ENCODE measurements around the gene ADAMTS9.

The ADAMTS9 gene

DNA sequence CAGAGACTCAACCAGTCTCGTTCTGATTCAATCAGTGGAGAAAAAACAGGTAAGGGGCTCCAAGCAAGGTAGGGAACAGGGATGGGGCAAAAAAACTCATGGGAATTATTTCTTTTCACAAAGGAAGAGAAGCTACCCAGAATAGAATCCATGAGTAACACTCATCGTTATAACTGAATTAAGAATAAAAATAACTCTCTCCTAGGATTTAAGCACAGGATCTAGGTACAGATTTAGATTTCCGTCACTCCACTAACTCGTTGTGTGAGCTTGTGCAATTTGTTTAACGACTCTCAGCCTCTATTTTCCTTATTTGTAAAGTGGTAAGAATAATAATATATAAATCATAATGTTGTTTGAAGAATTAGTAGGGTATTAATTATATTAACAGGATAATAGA is 68.6 kb downstream of the ADAMTS9 start:
- in situ Hi-C loops (cut with HindIII; ENCODE audit: low pct_unique_long_range_greater_than_20kb, low sequenced_read_pairs): no loop called here
- no peak for DNase-seq (ENCODE audit: low read depth in 1 of 2, low spot score in 1 of 2)
- TF ChIP-seq JUND (IDR thresholded peaks at IDR 0.05; ENCODE audit: low read depth): no peak

DNA sequence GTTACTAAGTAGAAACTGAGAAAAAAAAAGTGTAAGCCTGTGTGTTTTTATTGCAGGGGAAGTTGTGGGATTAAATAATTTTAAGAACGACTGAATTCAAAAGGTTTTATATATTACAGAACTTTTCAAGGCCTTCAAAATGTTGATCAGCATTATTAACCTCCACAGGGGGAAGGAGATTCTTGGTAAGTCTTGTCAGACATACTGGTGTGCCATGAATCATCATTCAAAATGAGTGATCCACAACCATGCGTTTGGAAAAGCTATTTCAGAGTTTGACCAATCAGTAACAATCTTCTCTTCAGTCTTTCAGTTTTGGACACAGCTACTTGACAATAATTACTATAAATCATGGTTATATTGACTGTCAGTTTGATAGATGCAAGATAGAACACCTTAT is 70.2 kb downstream of the ADAMTS9 start:
- DNase-seq (ENCODE audit: low read depth in 1 of 2, low spot score in 1 of 2): no peak
- in situ Hi-C loops (cut with HindIII; ENCODE audit: low pct_unique_long_range_greater_than_20kb, low sequenced_read_pairs): no loop called here
- TF ChIP-seq JUND (IDR thresholded peaks at IDR 0.05; ENCODE audit: low read depth): no peak

DNA sequence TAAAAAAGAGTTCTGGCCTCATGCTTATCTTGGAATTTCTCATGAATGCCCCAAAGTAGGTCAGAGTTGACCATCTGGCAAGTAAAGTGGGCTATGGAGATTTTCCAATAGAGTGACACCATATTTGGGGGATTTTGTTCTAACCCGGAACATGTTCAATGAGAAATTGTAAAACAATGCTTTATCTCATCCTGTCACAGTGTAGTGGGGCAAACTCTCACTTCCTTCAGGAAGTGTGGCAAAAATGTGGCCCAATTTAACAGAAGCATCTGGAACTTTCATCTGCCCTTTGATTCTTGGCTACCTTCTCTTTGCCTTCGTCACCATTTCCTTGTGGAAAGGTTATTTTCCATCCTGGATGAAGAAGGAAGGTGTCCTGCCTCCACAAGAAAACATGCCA is 70.8 kb downstream of the ADAMTS9 start:
- in situ Hi-C loops (cut with HindIII; ENCODE audit: low pct_unique_long_range_greater_than_20kb, low sequenced_read_pairs): no loop called here
- no peak for DNase-seq (ENCODE audit: low read depth in 1 of 2, low spot score in 1 of 2)
- TF ChIP-seq JUND (IDR thresholded peaks at IDR 0.05; ENCODE audit: low read depth): no peak

DNA sequence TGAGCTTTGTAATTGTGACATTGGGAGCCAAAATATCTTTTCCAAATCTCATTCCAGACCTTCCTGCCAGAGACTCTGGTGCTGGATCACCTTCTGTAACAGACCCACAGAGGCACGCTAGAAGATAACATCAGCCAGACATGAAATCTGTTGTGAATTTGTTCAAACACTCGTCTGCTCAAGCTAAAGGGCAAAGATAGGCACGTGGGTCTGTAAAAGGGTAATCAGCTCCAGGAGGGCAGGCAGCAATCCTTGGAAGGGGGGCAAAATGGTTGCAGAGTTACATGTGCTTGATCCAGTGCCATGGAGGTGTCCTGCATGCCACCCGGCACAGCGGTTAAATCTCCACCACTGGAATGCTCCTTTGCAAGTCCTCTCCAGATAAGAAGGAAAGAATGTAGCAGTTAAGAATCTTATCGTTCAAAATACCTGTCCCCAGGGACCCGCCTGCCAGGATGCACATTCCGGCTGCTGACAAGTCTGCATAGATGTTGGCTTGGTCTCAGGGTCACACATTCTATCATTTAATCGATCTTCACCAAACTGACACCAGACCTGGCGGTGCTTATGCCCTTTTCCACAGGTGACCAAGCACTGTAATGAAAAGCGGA is 74.8 kb downstream of the ADAMTS9 start:
- peak in 1 of 2 experiments; percentile 2 for DNase-seq (ENCODE audit: low read depth in 1 of 2, low spot score in 1 of 2)
- in situ Hi-C loops (cut with HindIII; ENCODE audit: low pct_unique_long_range_greater_than_20kb, low sequenced_read_pairs): no loop called here
- no peak for TF ChIP-seq JUND (IDR thresholded peaks at IDR 0.05; ENCODE audit: low read depth)

DNA sequence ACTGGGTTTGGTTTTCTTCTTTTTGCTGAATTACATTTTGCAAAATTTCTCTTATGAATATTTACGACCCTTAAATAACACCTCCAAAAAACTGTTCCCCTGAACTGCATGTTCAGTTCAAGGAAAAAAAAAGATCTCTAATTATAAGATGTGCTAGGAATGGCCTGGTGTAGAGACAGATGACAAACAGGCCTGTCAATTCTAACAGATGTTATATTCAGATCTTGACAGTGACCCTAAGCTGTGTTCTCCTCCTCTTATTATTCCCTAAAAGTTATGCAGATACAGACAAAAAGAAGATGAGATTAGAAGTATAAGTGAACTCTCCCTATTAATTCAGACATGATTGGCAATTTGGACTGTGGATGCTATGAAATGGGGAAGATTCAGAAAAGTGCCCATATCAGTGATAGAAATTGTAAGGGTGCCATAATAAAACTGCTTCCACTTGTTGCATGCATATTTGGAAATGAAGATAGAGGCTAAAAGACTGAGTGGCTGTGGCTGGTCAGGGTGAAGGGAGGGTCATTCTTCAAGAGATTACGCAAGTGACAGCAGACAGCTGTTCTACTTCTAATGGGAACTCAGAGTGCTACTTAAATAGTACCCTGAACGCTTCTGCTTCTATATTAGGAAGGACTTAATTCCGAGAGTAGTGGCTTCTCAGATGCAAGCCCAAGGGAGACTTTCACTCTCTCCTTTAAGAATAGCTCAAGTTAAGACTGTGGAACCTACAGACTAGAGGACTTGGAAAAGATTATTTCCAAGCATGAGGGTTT is 75.5 kb downstream of the ADAMTS9 start:
- DNase-seq (ENCODE audit: low read depth in 1 of 2, low spot score in 1 of 2): no peak
- TF ChIP-seq JUND (IDR thresholded peaks at IDR 0.05; ENCODE audit: low read depth): no peak
- in situ Hi-C loops (cut with HindIII; ENCODE audit: low pct_unique_long_range_greater_than_20kb, low sequenced_read_pairs): no loop called here

DNA sequence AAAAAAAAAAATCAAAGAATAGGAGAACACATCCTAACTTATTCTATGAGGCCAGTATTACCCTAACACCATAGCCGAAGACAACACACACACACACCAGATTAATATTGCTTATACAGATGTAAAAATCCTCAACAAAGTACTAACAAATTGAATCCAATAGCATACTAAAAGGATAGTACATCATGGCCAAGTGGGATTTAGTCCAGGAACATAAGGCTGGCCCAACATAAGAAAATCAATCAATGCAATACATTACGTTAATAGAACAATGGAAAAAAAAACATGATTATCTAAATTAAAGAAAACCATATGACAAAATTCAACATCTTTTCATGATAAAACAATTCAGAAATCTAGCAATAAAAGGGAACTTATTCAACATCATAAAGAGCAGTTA is 79.1 kb downstream of the ADAMTS9 start:
- TF ChIP-seq JUND (IDR thresholded peaks at IDR 0.05; ENCODE audit: low read depth): no peak
- DNase-seq (ENCODE audit: low read depth in 1 of 2, low spot score in 1 of 2): no peak
- in situ Hi-C loops (cut with HindIII; ENCODE audit: low pct_unique_long_range_greater_than_20kb, low sequenced_read_pairs): no loop called here

DNA sequence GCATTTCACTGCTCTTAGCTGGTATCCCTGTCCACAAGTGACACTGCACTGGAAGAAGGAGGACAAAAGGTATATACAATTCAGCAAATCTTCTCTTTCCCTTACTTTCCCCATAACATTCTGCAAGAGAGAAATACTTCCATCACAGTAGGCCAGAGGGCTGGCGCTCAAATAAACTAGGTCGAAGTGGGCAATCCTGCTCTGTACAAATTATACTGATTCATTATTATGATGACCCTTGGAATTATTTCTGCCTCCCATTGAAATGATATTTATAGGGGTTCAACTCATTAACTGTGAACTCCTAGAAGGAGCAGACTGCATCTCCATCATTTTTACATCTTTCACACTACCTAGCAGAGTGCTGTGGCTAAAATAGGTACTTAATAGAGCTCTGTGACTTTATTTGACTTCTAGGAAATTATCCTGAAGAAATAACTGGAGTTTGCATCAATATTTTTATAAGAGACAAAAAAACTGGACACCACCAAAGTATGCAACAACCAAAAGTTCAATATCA is 80.7 kb downstream of the ADAMTS9 start:
- no peak for DNase-seq (ENCODE audit: low read depth in 1 of 2, low spot score in 1 of 2)
- in situ Hi-C loops (cut with HindIII; ENCODE audit: low pct_unique_long_range_greater_than_20kb, low sequenced_read_pairs): no loop called here
- no peak for TF ChIP-seq JUND (IDR thresholded peaks at IDR 0.05; ENCODE audit: low read depth)

DNA sequence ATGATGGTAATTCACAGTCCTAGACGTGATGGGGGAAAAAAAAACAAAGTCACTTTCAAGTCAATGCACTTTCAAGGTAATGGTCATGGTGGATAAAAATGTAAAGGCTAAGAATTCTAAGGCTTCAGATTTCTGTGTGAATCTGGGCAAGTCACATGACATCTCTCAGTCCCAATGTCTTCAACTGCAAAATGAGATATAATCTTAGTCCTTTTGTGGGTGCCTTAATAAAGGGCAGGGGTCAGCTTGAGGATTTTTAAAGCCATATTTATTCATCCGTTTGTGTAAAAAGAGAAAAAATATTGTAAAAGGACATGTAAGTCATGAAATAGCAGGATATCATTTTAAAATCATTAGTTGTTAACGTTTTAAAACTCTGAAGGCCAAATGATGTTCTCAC is 83.5 kb downstream of the ADAMTS9 start:
- no peak for TF ChIP-seq JUND (IDR thresholded peaks at IDR 0.05; ENCODE audit: low read depth)
- in situ Hi-C loops (cut with HindIII; ENCODE audit: low pct_unique_long_range_greater_than_20kb, low sequenced_read_pairs): no loop called here
- DNase-seq (ENCODE audit: low read depth in 1 of 2, low spot score in 1 of 2): no peak

DNA sequence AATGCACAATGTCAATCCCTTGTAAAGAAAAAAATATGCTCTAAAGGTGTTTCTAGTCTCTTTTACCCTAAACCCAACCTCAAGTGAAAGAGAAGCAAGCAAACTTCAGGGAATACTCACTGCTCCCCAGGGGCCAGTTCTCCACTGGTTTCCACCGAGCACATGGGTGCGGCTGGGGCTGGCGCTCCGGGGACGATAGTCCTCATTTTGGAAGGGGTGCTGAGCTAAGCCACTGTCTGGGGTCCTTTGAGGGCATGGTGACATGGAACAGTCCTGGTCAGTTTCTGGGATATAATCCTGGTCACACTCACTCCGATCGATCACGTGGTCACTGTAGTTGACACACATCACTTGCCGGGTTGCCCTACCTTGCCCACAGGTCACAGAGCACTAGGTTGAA is 86.0 kb downstream of the ADAMTS9 start:
- in situ Hi-C loops (cut with HindIII; ENCODE audit: low pct_unique_long_range_greater_than_20kb, low sequenced_read_pairs): no loop called here
- no peak for DNase-seq (ENCODE audit: low read depth in 1 of 2, low spot score in 1 of 2)
- no peak for TF ChIP-seq JUND (IDR thresholded peaks at IDR 0.05; ENCODE audit: low read depth)

DNA sequence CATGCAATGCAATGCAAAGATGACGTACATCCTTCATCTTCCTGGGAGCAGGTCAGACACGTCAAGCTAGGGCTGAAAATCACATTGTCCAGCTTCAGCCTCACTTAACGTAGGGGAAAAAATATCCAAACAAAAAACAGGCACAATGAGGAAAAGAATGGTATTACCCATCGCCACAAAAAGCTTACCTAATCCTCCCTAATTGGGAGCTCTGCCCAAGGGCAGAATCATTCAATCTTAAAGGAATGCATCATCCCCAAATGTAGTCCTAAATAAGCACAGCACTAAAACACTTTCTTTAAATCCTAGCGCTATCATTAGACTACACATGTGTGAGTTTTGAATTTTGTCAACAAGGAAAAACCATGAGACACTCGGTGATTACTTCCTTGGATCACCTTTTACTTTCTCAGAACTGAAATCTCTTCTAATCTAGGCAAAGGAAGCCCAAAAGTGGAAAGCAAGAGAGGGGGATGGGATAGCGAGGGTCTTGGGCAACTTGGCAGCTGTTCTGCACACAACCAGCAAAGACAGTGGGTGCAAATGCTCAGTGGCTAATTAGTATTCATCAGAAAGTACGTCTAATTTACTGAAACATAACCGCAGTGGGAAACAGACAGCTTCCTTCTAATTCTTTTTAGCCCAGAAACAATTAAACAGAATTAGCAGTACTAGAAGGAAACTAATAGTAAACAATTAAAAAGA is 87.4 kb downstream of the ADAMTS9 start:
- no peak for DNase-seq (ENCODE audit: low read depth in 1 of 2, low spot score in 1 of 2)
- TF ChIP-seq JUND (IDR thresholded peaks at IDR 0.05; ENCODE audit: low read depth): no peak
- in situ Hi-C loops (cut with HindIII; ENCODE audit: low pct_unique_long_range_greater_than_20kb, low sequenced_read_pairs): no loop called here

DNA sequence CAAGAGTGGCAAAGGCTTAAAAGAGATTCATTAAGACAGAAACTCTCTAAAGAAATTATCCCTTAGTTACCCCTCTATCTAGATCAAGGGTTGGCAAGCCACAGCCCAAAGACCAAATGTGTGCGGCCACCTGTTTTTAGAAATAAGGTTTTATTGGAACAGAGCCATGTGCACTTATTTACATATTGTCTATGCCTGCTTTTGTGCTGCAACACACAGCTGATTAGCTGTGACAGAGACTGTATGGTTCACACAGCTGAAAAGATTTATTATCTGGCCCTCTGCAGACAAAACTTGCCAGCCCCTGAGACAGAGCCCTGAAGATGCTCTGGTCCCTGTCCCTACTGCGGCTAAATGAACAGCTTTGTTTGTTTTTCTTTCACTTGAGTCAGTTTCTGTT is 88.1 kb downstream of the ADAMTS9 start:
- in situ Hi-C loops (cut with HindIII; ENCODE audit: low pct_unique_long_range_greater_than_20kb, low sequenced_read_pairs): no loop called here
- no peak for TF ChIP-seq JUND (IDR thresholded peaks at IDR 0.05; ENCODE audit: low read depth)
- no peak for DNase-seq (ENCODE audit: low read depth in 1 of 2, low spot score in 1 of 2)

DNA sequence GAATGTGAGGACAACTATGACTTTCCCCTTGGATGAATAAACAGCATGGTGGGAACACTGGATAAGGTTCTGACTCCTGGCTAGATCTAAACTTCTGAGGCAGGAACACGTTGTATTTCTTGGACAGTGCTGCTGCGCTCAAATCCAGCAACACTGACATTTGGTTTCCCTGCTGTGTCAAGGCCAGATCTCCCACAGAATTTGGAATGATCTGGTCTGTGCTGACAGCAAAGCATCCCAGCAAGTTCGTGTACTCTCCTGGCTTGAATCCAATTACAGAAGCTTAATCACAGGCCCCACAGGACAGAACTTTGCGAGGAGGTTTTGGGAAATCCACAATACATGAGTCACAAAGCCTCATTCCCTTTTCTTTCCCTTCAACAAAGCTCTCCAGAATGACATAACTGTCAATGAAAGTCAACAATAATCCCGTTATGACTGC is 92.5 kb downstream of the ADAMTS9 start:
- in situ Hi-C loops (cut with HindIII; ENCODE audit: low pct_unique_long_range_greater_than_20kb, low sequenced_read_pairs): no loop called here
- DNase-seq (ENCODE audit: low read depth in 1 of 2, low spot score in 1 of 2): no peak
- no peak for TF ChIP-seq JUND (IDR thresholded peaks at IDR 0.05; ENCODE audit: low read depth)

DNA sequence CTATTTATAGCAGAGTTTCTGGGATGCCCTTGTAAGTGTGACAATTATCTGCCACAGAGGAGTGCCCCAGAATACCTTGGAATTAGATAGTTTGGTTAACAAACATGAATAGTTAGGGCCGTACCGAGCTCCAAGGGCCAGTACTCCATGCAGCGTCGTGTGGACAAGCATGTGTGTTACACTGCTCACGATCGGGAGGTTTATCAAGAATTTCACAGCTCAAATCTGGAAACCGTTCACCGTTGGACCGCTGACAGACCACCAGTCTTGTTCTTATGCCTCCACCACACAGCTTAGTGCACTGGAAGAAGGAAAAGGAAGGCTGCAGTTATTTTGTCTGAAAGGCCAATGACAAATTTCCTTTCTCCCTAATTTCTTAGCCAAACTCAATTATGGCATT is 93.7 kb downstream of the ADAMTS9 start:
- in situ Hi-C loops (cut with HindIII; ENCODE audit: low pct_unique_long_range_greater_than_20kb, low sequenced_read_pairs): no loop called here
- DNase-seq (ENCODE audit: low read depth in 1 of 2, low spot score in 1 of 2): no peak
- TF ChIP-seq JUND (IDR thresholded peaks at IDR 0.05; ENCODE audit: low read depth): no peak

Data from T47D (cell line).